Measurements from ENCODE around the gene KDSR.

DNA sequence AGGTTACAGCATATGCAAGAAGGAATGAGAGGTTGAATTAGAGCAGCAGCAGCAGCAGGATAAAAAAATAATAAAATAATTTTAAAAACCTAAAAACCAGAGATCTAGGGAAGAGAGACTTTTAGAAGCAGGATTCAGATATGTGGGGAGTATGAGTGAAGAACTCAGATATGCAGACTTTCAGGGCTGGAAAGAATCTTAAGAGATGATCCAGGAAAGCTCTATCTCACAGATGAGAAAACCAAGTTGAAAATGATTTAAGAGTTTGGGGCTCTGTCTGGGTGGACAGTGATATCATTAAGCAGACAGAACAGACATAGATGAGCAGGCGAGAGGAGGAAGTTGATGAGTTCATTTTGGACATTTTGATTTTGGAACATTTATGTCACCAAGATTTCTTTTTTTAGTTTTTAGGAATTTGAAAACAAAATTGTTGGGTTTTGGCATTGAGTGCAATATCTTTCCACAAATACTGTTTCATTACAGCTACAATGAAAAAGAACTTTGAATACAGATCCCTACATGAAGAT, 79.2 kb downstream of the KDSR start:
- no peak for TF ChIP-seq POLR2A (IDR thresholded peaks at IDR 0.05)
- TF ChIP-seq, protein P1, sequence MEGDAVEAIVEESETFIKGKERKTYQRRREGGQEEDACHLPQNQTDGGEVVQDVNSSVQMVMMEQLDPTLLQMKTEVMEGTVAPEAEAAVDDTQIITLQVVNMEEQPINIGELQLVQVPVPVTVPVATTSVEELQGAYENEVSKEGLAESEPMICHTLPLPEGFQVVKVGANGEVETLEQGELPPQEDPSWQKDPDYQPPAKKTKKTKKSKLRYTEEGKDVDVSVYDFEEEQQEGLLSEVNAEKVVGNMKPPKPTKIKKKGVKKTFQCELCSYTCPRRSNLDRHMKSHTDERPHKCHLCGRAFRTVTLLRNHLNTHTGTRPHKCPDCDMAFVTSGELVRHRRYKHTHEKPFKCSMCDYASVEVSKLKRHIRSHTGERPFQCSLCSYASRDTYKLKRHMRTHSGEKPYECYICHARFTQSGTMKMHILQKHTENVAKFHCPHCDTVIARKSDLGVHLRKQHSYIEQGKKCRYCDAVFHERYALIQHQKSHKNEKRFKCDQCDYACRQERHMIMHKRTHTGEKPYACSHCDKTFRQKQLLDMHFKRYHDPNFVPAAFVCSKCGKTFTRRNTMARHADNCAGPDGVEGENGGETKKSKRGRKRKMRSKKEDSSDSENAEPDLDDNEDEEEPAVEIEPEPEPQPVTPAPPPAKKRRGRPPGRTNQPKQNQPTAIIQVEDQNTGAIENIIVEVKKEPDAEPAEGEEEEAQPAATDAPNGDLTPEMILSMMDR (IDR thresholded peaks at IDR 0.05), result no peak
